ENCODE measurements around the gene ZNF74.
"Not testable (repeated sequence)": the region's sequence is repeated elsewhere in the genome, so short reads cannot be mapped to it uniquely, and the experiment has no call there.

Gene ZNF74

GRCh38 chr22:20391222-20391621 is 2.7 kb upstream of the ZNF74 start:
- no peak for TF ChIP-seq CTCF (conservative IDR thresholded peaks at IDR 0.05; ENCODE audit: low read depth, low read length)
- Histone ChIP-seq H3K79me2 (ENCODE audit: insufficient read depth, low read depth) (no peaks in the 10 kb centered on the region), H3K36me3 (ENCODE audit: insufficient read depth) (no peaks in the 10 kb centered on the region), H3K4me2 (no peak overlapping the region), H2AFZ (ENCODE audit: low read depth) (no peak overlapping the region), H3K4me1 (ENCODE audit: low read depth, poor library complexity, severe bottlenecking) (peaks cover 11% of the 10 kb centered on the region), H3K4me3 (IDR thresholded peaks at IDR 0.05; ENCODE audit: insufficient read depth, low read depth, low read length) (no peak overlapping the region), H3K27me3 (ENCODE audit: insufficient read depth, low read depth) (no peaks in the 10 kb centered on the region), H3K9ac (no peak overlapping the region), H3K27ac (no peak overlapping the region), H4K20me1 (ENCODE audit: insufficient read depth) (no peaks in the 10 kb centered on the region)

DNA sequence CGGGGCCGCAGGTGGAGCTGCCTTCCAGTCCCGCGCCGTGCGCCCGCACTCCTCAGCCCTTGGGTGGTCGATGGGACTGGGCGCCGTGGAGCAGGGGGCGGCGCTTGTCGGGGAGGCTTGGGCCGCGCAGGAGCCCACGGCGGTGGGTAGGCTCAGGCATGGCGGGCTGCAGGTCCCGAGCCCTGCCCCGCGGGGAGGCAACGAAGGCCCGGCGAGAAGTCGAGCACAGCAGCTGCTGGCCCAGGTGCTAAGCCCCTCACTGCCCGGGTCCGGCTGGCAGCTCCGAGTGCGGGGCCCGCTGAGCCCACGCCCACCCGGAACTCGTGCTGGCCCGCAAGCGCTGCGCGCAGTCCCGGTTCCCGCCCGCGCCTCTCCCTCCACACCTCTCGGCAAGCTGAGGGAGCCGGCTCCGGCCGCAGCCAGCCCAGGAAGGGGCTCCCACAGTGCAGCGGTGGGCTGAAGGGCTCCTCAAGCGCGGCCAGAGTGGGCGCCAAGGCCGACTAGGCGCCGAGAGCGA is 1.5 kb upstream of the ZNF74 start:
- H4K20me1 ChIP-seq (ENCODE audit: insufficient read depth); H3K27me3 ChIP-seq (ENCODE audit: insufficient read depth, low read depth); H2AFZ ChIP-seq (ENCODE audit: low read depth); H3K4me3 ChIP-seq (IDR thresholded peaks at IDR 0.05; ENCODE audit: insufficient read depth, low read depth, low read length); H3K4me2 ChIP-seq; H3K27ac ChIP-seq; H3K36me3 ChIP-seq (ENCODE audit: insufficient read depth); H3K79me2 ChIP-seq (ENCODE audit: insufficient read depth, low read depth); H3K9ac ChIP-seq: not testable (repeated sequence)
- H3K4me1 ChIP-seq (ENCODE audit: low read depth, poor library complexity, severe bottlenecking): peaks cover 11% of the 10 kb centered on the region

- no peaks in the 10 kb centered on the region for H3K36me3 ChIP-seq (ENCODE audit: insufficient read depth)
- peak overlapping the region; percentile 94 for H2AFZ ChIP-seq (ENCODE audit: low read depth)
- peaks cover 8% of the 10 kb centered on the region for H3K4me1 ChIP-seq (ENCODE audit: low read depth, poor library complexity, severe bottlenecking)
- peak overlapping the region; percentile 73 for H3K4me2 ChIP-seq
- no peak for TF ChIP-seq CTCF (conservative IDR thresholded peaks at IDR 0.05; ENCODE audit: low read depth, low read length)
- H3K4me3 ChIP-seq (IDR thresholded peaks at IDR 0.05; ENCODE audit: insufficient read depth, low read depth, low read length): no peak overlapping the region
- no peaks in the 10 kb centered on the region for H3K79me2 ChIP-seq (ENCODE audit: insufficient read depth, low read depth)
- peak overlapping the region; percentile 28; the same call in 1 of the 2 replicates for H3K27ac ChIP-seq
- H3K27me3 ChIP-seq (ENCODE audit: insufficient read depth, low read depth): no peaks in the 10 kb centered on the region
- no peaks in the 10 kb centered on the region for H4K20me1 ChIP-seq (ENCODE audit: insufficient read depth)
- H3K9ac ChIP-seq: peak overlapping the region; percentile 83; the same call in 1 of the 2 replicates
These were observed 807 bp upstream of the ZNF74 start for GRCh38 chr22:20392983-20393704.

DNA sequence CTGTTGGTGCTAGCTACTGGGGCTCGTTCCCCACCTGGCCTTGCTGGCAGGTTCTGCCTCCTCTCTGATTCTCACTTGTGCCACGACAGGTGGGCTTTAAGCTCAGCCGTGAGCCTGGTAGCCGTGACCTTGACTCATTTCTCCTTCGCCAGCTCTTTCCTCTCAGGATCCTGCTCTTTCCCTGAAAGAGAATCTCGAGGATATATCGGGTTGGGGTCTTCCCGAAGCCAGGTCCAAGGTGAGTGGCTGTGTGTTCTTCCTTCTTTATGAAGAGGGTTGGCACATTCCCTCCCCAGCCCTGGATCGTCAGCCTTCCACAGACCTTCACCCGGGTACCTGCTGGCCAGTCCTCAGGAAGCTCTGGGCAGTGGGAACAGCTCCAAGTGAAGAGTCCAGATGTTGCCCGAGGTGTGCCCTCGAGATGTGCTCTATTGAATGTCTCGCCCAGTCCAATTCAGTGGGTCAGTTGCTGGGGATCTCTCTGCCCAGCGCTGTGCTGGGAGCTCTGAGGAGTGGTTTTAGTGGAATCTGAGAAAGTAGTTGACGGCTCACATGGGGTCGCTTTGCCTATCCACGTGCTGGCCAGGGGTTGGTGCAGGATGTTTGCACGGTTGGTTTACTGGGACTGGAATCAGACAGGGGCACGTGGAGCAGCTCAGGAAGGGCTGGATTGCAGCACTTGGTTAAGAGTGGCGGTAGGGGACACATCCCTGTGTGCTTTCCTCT is 1.4 kb downstream of the ZNF74 start:
- peak overlapping the region; percentile 73; the same call in 1 of the 2 replicates for H3K4me2 ChIP-seq
- no peak overlapping the region for H3K9ac ChIP-seq
- H3K4me1 ChIP-seq (ENCODE audit: low read depth, poor library complexity, severe bottlenecking): peaks cover 4% of the 10 kb centered on the region
- no peak overlapping the region for H2AFZ ChIP-seq (ENCODE audit: low read depth)
- H3K27ac ChIP-seq: no peak overlapping the region
- no peaks in the 10 kb centered on the region for H3K36me3 ChIP-seq (ENCODE audit: insufficient read depth)
- TF ChIP-seq CTCF (conservative IDR thresholded peaks at IDR 0.05; ENCODE audit: low read depth, low read length): no peak
- no peaks in the 10 kb centered on the region for H4K20me1 ChIP-seq (ENCODE audit: insufficient read depth)
- no peaks in the 10 kb centered on the region for H3K27me3 ChIP-seq (ENCODE audit: insufficient read depth, low read depth)
- no peaks in the 10 kb centered on the region for H3K79me2 ChIP-seq (ENCODE audit: insufficient read depth, low read depth)
- H3K4me3 ChIP-seq (IDR thresholded peaks at IDR 0.05; ENCODE audit: insufficient read depth, low read depth, low read length): no peak overlapping the region
